AG09309 (cell line): ENCODE measurements around the gene DISC1.

Experiments used
- DNase-seq: peaks from one replicate; pipeline ENCODE4 v3.0.0-alpha.2; 2010; ENCODE audit warnings: low read depth
- H3K4me3 ChIP-seq: 2 replicates; pipeline ENCODE4 v1.5.1; 2011; ENCODE audit warnings: mild to moderate bottlenecking, low read depth, low read length, moderate library complexity; ENCODE audit not compliant: control insufficient read depth
- TF ChIP-seq, protein P1 (sequence below): IDR thresholded peaks from 2 replicates; pipeline ENCODE4 v1.5.1; 2011; ENCODE audit warnings: mild to moderate bottlenecking, low read depth, low read length, inconsistent platforms; ENCODE audit not compliant: insufficient read depth, control insufficient read depth; ENCODE audit errors: missing control alignments

Gene DISC1

DNA sequence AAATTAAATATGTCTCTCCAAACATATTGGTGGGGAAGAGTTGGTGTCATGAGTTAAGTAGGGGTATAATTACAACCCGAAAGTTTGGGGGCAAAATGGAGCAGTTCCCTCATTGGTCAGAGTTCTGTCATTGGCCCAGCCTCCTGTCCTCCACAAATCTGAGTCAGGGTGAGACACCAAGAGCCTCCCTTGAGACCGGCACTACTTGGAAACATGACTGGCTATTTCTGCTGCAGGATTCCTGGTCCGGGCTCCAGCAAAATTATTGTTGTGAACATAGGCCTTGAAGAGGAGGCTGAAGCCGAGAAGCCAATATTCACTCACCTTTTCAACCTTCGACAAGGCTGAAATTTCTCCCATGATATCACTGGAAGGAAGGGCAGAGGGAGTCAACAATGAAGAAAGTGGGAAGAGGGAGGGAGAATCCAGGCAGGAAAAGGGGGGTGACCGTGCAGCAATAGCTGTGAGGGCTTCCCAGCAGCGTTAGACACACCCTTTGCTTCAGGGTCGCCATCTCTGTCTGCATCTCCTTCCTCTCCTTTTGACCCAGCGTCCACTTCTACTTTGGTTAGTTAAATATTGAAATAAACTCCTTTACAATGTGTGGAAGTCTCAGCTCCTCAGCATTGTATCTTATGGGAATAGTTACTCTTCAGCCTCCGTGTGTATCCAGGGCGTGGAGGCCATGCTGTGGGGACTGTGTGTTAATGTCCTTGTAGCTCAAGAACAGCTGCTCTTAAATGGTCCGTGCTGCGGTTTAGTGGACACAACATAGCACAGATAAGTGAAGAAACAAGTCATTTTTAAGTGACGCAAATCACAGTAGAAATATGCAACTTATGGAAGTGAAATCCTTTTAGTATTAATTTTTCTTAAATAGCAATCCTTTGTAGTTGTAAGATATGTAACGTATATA, 307.4 kb downstream of the DISC1 start:
- H3K4me3 ChIP-seq = no peak overlapping the region
- DNase-seq = no peak
- TF ChIP-seq, protein P1, sequence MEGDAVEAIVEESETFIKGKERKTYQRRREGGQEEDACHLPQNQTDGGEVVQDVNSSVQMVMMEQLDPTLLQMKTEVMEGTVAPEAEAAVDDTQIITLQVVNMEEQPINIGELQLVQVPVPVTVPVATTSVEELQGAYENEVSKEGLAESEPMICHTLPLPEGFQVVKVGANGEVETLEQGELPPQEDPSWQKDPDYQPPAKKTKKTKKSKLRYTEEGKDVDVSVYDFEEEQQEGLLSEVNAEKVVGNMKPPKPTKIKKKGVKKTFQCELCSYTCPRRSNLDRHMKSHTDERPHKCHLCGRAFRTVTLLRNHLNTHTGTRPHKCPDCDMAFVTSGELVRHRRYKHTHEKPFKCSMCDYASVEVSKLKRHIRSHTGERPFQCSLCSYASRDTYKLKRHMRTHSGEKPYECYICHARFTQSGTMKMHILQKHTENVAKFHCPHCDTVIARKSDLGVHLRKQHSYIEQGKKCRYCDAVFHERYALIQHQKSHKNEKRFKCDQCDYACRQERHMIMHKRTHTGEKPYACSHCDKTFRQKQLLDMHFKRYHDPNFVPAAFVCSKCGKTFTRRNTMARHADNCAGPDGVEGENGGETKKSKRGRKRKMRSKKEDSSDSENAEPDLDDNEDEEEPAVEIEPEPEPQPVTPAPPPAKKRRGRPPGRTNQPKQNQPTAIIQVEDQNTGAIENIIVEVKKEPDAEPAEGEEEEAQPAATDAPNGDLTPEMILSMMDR = no peak

DNA sequence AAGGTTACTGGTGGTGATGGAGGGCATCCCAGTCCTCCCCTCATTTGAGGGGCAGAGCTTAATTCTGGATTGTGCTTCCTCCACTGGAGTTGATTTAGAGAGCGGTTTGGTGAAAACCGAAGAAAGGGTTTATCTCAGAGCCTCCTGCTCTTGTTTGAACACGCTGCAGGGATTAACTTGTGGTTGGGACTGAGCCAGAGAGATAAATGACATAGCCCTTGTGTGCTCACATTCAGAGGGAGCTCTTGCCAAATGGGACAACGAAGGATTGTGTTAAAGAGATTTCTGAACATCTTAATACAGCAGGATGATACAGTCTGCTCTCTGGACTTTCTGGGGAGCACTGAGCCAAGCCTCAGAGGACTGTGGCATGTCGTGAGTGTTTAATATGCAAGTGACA, 308.2 kb downstream of the DISC1 start:
- no peak for DNase-seq
- TF ChIP-seq, protein P1 = no peak
- H3K4me3 ChIP-seq = no peak overlapping the region

DNA sequence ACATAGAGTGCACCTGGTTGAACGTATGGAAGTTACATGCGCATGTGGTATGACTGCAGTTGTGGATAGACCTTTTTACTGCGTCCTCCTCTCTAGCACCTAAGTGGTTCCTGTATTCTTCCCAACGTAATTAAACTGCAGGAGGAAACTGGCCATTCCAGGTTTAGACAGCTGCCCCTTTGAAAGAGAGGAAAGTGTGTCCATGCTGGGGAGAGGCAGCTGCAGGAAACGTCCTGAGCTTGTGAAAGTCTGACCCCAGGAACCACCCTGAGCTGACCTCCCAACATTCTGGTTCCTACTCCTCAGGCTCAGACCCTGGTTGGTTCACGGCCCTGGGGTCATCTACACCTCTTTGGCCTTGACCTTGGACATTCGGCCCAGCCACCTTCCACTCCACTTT, 309.3 kb downstream of the DISC1 start:
- no peak for DNase-seq
- H3K4me3 ChIP-seq = no peak overlapping the region
- TF ChIP-seq, protein P1 = no peak

DNA sequence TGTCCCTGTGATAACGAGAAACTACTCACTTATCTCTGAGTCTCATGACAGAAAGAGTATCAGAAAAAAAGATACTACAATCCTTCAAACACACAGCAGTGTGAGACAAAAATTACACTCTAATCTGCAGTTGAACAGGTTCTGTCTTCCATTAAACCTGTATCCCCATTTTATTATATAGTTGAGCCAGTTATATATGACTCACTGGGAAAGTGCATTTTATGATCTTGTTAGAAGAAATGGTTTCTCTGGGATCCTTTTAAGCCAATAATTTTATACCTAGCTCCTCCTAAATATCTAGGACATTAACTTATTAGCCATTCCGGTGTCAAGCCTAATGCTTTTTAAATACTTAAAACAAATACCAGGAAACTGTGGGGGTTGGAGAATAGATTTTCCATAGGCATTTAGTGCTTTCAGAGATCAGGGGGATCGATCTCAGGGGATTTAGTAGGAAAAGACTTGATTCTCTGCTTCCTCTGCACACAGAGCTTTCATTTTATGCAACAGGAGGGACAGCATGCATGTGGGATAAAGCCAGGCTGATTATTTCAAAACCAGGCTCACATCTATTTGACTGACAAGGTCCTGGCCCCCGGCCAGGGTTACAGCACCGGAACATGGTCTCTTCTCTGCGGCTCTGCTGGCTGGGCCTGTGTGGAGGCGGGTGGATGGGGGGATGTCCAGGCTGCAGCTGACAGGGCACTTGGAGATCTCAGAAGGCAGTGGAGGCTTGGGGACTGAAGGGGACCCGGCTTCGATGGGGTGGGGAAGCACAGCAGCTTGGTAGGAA, 310.6 kb downstream of the DISC1 start:
- DNase-seq = no peak
- H3K4me3 ChIP-seq = no peak overlapping the region

DNA sequence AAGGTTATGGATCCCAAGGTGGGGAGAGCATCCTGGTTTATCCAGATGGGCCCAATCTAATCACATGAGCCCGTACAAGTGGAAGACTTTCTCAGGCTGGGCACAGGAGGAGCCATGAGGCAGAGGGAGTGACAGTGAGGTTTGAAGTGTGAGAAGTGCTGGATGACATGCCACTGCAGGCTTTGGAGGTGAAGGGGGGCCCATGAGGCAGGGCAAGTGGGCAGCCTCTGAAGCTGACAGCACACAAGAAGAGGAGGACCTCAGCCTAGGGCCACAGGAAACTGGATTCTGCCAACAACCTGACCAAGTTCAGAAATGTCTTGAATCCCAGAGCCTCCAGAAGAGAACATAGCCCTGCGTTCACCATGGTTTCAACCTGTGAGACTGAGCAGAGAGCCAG, 311.6 kb downstream of the DISC1 start:
- no peak overlapping the region for H3K4me3 ChIP-seq
- DNase-seq = no peak
- TF ChIP-seq, protein P1 = no peak

More for the DNA sequence above, 310.6 kb downstream of the DISC1 start:
- TF ChIP-seq, protein P1 = no peak

DNA sequence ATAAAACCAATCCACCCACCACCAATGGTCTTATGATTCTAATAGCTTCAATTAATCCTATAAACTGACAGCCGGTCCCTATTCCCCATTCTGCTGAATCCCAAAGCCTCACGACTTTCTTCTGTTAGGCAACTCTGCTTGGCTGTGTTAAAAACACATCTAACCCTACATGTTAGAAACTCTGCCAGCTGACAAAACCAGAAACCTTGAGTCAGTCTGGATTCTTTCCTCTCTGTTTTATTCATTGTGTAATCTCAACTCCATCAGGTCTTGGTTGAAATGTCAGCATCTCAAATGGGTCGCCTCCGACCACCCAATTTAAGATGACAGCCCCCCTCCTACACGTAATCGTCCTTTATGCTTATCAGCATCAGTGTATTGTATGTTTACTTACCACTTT, 312.1 kb downstream of the DISC1 start:
- no peak overlapping the region for H3K4me3 ChIP-seq
- TF ChIP-seq, protein P1 = no peak
- DNase-seq = peak; percentile 23
